SK-N-SH (cell line): ENCODE data around the gene GLOD4. TPM values are rescaled to one million over a fixed set of nuclear protein-coding genes. Genes with fewer than 3 reads are reported as not detected.

Experiments used
- CTCF ChIA-PET: fragments of 300-600, 350-600 bp; formaldehyde crosslinking; extraction: SDS; loops from one replicate; lab custom pipeline; 2021; lab: Yijun Ruan, JAX
- POLR2A ChIA-PET: fragments of 350-600 bp; sonication (Branson Sonifier 250); formaldehyde crosslinking; extraction: SDS; loops from one replicate; lab custom pipeline; 2020; ENCODE audit warnings: antibody characterized with exemption, inconsistent platforms; lab: Yijun Ruan, JAX
- DNase-seq: peaks from one replicate; pipeline ENCODE4 v3.0.0; 2012
- H2AFZ ChIP-seq: fragments of 200-600 bp; sonication (generic); 2 replicates; pipeline ENCODE4 v1.8.1; 2016; ENCODE audit warnings: antibody characterized with exemption, mild to moderate bottlenecking, low read depth
- H3F3A ChIP-seq: fragments of 200-600 bp; sonication (generic); replicated peaks from 2 replicates; pipeline ENCODE3; 2016; ENCODE audit warnings: antibody characterized with exemption, mild to moderate bottlenecking; ENCODE audit not compliant: insufficient read depth
- H3K27ac ChIP-seq, 2 experiments: fragments of 200-500 bp in 1 of 2; fragments of 200-600 bp in 1 of 2; sonication (Bioruptor generic) in 1 of 2; sonication (generic), shearing (Covaris generic) in 1 of 2; 2 replicates each; pipeline versions ENCODE4 v1.5.1 to v1.6.1; 2014 to 2016; ENCODE audit warnings: low read depth in 2 of 2, inconsistent platforms in 1 of 2, low read length in 1 of 2, mild to moderate bottlenecking in 1 of 2, mixed read lengths in 1 of 2
- H3K27me3 ChIP-seq: fragments of 200-600 bp; sonication (generic), shearing (Covaris generic); 2 replicates; pipeline ENCODE4 v1.6.1; 2016; ENCODE audit warnings: mixed run types; ENCODE audit not compliant: insufficient read depth
- H3K36me3 ChIP-seq, 2 experiments: fragments of 200-500 bp in 1 of 2; fragments of 200-600 bp in 1 of 2; sonication (Bioruptor generic) in 1 of 2; sonication (generic) in 1 of 2; replicated peaks in 1 of 2; 2 replicates each; pipeline versions ENCODE3 to v1.5.1; 2014 to 2016; ENCODE audit warnings: low read length in 1 of 2, mild to moderate bottlenecking in 1 of 2; ENCODE audit not compliant: insufficient read depth in 2 of 2, control insufficient read depth in 1 of 2
- H3K4me1 ChIP-seq, 2 experiments: fragments of 200-500 bp in 1 of 2; fragments of 200-600 bp in 1 of 2; sonication (Bioruptor generic) in 1 of 2; sonication (generic), shearing (Covaris generic) in 1 of 2; 2 replicates each; pipeline versions ENCODE4 v1.5.1 to v1.6.1; 2014 to 2016; ENCODE audit warnings: low read depth in 1 of 2, low read length in 1 of 2, mixed run types in 1 of 2; ENCODE audit not compliant: insufficient read depth in 2 of 2, control insufficient read depth in 1 of 2
- H3K4me2 ChIP-seq: fragments of 200-600 bp; sonication (generic), shearing (Covaris generic); 2 replicates; pipeline ENCODE4 v1.6.1; 2017; ENCODE audit warnings: mixed run types
- H3K4me3 ChIP-seq, 2 experiments: fragments of 200-500 bp in 1 of 2; fragments of 200-600 bp in 1 of 2; sonication (Bioruptor generic) in 1 of 2; sonication (generic), shearing (Covaris generic) in 1 of 2; 2 replicates each; pipeline versions ENCODE4 v1.5.1 to v1.8.1; 2014 to 2016; ENCODE audit warnings: low read depth in 2 of 2, inconsistent platforms in 1 of 2, low read length in 1 of 2, mild to moderate bottlenecking in 1 of 2, mixed read lengths in 1 of 2, moderate library complexity in 1 of 2
- H3K79me2 ChIP-seq: fragments of 200-600 bp; sonication (generic); 2 replicates; pipeline ENCODE4 v1.8.1; 2017; ENCODE audit warnings: mild to moderate bottlenecking; ENCODE audit not compliant: insufficient read depth
- H3K9ac ChIP-seq: fragments of 200-600 bp; sonication (generic); 2 replicates; pipeline ENCODE4 v1.6.1; 2017; ENCODE audit warnings: mixed run types
- H3K9me2 ChIP-seq: fragments of 200-600 bp; sonication (generic); 2 replicates; pipeline ENCODE4 v1.6.1; 2017; ENCODE audit warnings: mixed run types
- H3K9me3 ChIP-seq: fragments of 200-600 bp; sonication (generic); 2 replicates; pipeline ENCODE4 v1.6.1; 2017; ENCODE audit warnings: mixed run types, mild to moderate bottlenecking, moderate library complexity
- H4K20me1 ChIP-seq: fragments of 200-600 bp; sonication (generic); 2 replicates; pipeline ENCODE4 v1.6.1; 2017; ENCODE audit warnings: mild to moderate bottlenecking, mixed run types; ENCODE audit not compliant: insufficient read depth
- ELF1 ChIP-seq: IDR thresholded peaks from 2 replicates; pipeline ENCODE4 v1.4.0; 2012
- EP300 ChIP-seq, 2 experiments: IDR thresholded peaks; 2 replicates each; pipeline versions ENCODE4 v1.4.0 to v1.6.1; 2012; ENCODE audit warnings: borderline replicate concordance in 1 of 2, low read depth in 1 of 2, low read length in 1 of 2
- EZH2phosphoT487 ChIP-seq: fragments of 200-600 bp; sonication (generic); IDR thresholded peaks from 2 replicates; pipeline ENCODE4 v1.6.1; 2017; ENCODE audit warnings: low read depth, mixed run types, mild to moderate bottlenecking, antibody characterized with exemption, moderate library complexity, borderline replicate concordance
- FOXJ3 ChIP-seq: sonication (generic); formaldehyde crosslinking; IDR thresholded peaks from 2 replicates; pipeline ENCODE4 v1.5.1; 2020; ENCODE audit warnings: mild to moderate bottlenecking, missing genetic modification reagents
- FOXM1 ChIP-seq: IDR thresholded peaks from 2 replicates; pipeline ENCODE4 v1.4.0; 2012; ENCODE audit warnings: low read depth, mild to moderate bottlenecking
- GABPA ChIP-seq: IDR thresholded peaks from 2 replicates; pipeline ENCODE4 v1.4.0; 2012; ENCODE audit warnings: low read depth, mild to moderate bottlenecking
- JUND ChIP-seq: IDR thresholded peaks from 2 replicates; pipeline ENCODE4 v1.4.0; 2012
- MXI1 ChIP-seq: IDR thresholded peaks from 2 replicates; pipeline ENCODE4 v1.6.1; 2012; ENCODE audit warnings: mild to moderate bottlenecking, low read depth, low read length, improper control_type of control experiment
- NFIC ChIP-seq: IDR thresholded peaks from 2 replicates; pipeline ENCODE4 v1.4.0; 2012; ENCODE audit warnings: borderline replicate concordance
- RAD21 ChIP-seq: IDR thresholded peaks from 2 replicates; pipeline ENCODE4 v1.6.1; 2012; ENCODE audit warnings: mild to moderate bottlenecking, low read length
- SIN3A ChIP-seq: IDR thresholded peaks from 2 replicates; pipeline ENCODE4 v1.6.1; 2012; ENCODE audit warnings: low read depth, mild to moderate bottlenecking, low read length, moderate library complexity, borderline replicate concordance
- TAF1 ChIP-seq: IDR thresholded peaks from 2 replicates; pipeline ENCODE4 v1.6.1; 2012; ENCODE audit warnings: low read depth, mild to moderate bottlenecking, low read length, moderate library complexity, borderline replicate concordance
- TCF12 ChIP-seq: IDR thresholded peaks from 2 replicates; pipeline ENCODE4 v1.4.0; 2012
- USF1 ChIP-seq: IDR thresholded peaks from 2 replicates; pipeline ENCODE4 v1.4.0; 2012; ENCODE audit warnings: low read depth, borderline replicate concordance
- WGBS: methylation state at CpG from one replicate; pipeline ENCODE4 v1.1.6; 2017; ENCODE audit warnings: low lambda C conversion rate; 5-methylcytosine and 5-hydroxymethylcytosine counted together
- polyA plus RNA-seq, 3 experiments: library from polyadenylated mRNA; depleted of rRNA; stranded (reverse); fragments of >200 nt; gene quantifications; 2 replicates each; pipeline ENCODE4 v1.2.3, GENCODE V29; 2012
- TF ChIP-seq, protein P1 (sequence below): IDR thresholded peaks from 2 replicates; pipeline ENCODE4 v1.4.0; 2012; ENCODE audit warnings: low read depth, borderline replicate concordance
- TF ChIP-seq, protein P2 (sequence below): IDR thresholded peaks from 2 replicates; pipeline ENCODE4 v1.6.1; 2012; ENCODE audit warnings: mild to moderate bottlenecking, low read depth, low read length, moderate library complexity
- TF ChIP-seq, protein P3 (sequence below): fragments of 150-350 bp; IDR thresholded peaks from 2 replicates; pipeline ENCODE4 v1.6.1; 2017; ENCODE audit warnings: antibody characterized with exemption, low read length, low read depth, borderline replicate concordance
- TF ChIP-seq, protein P4 (sequence below): fragments of 150-350 bp; IDR thresholded peaks from 2 replicates; pipeline ENCODE4 v1.6.1; 2016; ENCODE audit warnings: mild to moderate bottlenecking, low read depth, low read length

Gene GLOD4
- polyA plus RNA-seq, 1 of the 3 experiments (the other 2 are of a cell fraction), result 34.3 TPM

DNA sequence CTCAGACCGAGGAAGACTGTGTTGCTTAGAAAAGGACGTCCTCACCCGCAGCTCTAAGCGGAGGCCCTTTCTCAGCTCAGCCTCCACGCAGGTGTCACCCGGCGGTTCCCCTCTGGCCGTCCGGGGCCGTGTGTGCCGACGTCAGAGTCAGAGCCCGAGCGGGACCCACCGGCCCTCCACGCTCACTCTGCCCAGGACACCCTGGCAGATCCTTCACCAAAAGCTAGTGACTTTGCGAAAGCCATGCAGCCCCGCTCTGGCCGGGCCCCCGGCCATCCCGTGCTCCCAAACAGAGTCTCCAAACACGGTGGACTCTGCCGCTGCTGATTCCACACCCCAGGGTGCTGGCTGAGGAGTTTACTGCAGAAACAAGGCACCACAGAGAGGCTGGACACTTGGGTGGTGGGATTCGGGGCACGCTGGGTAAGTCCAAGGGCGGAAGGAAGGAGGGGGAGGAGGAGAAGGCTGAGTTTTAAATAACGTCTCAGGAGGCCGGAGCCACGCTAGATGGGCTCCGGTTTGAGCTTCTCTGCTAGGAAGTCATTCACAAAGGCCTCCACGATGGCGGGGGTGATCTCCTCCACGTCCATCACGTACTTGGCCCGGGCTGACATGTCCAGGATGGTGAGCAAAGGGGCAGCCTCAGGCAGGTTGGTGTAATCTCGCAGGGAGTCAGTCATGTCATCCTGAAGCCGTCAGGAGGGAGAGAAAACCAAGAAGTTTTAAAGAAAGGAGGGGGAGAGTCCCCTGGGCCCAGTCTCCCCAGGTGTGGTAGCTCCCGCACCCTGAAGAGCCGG, 18.6 kb upstream of the GLOD4 start:
- H3K9me3 ChIP-seq, result no peaks in the 10 kb centered on the region
- H3F3A ChIP-seq, result no peaks in the 10 kb centered on the region
- no peaks in the 10 kb centered on the region for H3K9me2 ChIP-seq
- WGBS, result 74% methylated on average over 34 of the region's 39 CpGs
- no peaks in the 10 kb centered on the region for H3K79me2 ChIP-seq
- DNase-seq, result no peak
- POLR2A ChIA-PET, result no interaction called here
- H2AFZ ChIP-seq, result no peak overlapping the region
- no peak overlapping the region for H3K27ac ChIP-seq
- peaks cover 0 to 8% of the 10 kb centered on the region in 2 experiments; a peak in 1 of 4 replicates for H3K4me1 ChIP-seq
- no peak for TF ChIP-seq RAD21
- no peak for TF ChIP-seq EZH2phosphoT487
- TF ChIP-seq SIN3A, result no peak
- TF ChIP-seq EP300 (IDR thresholded peaks at IDR 0.05; ENCODE audit: borderline replicate concordance in 1 of 2, low read depth in 1 of 2, low read length in 1 of 2), result no peak
- TF ChIP-seq, protein P1, sequence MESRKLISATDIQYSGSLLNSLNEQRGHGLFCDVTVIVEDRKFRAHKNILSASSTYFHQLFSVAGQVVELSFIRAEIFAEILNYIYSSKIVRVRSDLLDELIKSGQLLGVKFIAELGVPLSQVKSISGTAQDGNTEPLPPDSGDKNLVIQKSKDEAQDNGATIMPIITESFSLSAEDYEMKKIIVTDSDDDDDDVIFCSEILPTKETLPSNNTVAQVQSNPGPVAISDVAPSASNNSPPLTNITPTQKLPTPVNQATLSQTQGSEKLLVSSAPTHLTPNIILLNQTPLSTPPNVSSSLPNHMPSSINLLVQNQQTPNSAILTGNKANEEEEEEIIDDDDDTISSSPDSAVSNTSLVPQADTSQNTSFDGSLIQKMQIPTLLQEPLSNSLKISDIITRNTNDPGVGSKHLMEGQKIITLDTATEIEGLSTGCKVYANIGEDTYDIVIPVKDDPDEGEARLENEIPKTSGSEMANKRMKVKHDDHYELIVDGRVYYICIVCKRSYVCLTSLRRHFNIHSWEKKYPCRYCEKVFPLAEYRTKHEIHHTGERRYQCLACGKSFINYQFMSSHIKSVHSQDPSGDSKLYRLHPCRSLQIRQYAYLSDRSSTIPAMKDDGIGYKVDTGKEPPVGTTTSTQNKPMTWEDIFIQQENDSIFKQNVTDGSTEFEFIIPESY, result no peak
- no peak for TF ChIP-seq ELF1
- no peak overlapping the region for H3K9ac ChIP-seq
- CTCF ChIA-PET, result interaction anchor here (0.6 to 9.2 kb wide), 3 partner anchors 169 to 197 kb away, joined by 3 to 155 read pairs (median 69); partner anchors contain the start of genes NXN and TIMM22
- no peak overlapping the region for H3K4me2 ChIP-seq
- no peak overlapping the region for H3K4me3 ChIP-seq
- peaks cover 16% of the 10 kb centered on the region; the same call in 1 of the 2 replicates for H3K27me3 ChIP-seq
- no peaks in the 10 kb centered on the region for H4K20me1 ChIP-seq
- H3K36me3 ChIP-seq, result no peaks in the 10 kb centered on the region

DNA sequence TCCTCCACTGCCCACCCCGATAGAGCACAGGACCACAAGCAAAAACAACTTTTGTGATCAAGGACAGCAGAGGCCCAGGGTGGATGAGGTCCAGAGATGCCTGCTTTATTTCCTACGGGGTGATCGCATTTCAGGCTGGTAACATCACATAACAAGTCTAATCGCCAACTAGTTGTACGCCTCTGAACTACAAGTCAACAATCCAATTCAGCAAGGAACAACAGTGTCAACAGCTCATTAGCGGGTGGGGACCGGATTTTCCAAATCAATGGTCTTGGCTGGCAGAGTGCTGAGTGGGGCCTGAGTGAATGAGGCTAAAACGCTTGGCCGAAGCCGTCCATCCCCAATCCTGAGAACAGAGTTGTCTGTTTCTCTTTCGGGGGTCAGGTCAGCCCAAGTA, 17.2 kb upstream of the GLOD4 start:
- Histone ChIP-seq H3K27me3 (peaks cover 6% of the 10 kb centered on the region; the same call in 1 of the 2 replicates), H3K36me3 (no peaks in the 10 kb centered on the region), H2AFZ (no peak overlapping the region), H3K4me3 (no peak overlapping the region), H3K79me2 (no peaks in the 10 kb centered on the region), H3K27ac (no peak overlapping the region), H3K9me3 (no peaks in the 10 kb centered on the region), H3K9me2 (no peaks in the 10 kb centered on the region), H3K9ac (no peak overlapping the region), H3K4me1 (peaks cover 0 to 13% of the 10 kb centered on the region in 2 experiments; a peak in 1 of 4 replicates), H4K20me1 (no peaks in the 10 kb centered on the region), H3F3A (no peaks in the 10 kb centered on the region), H3K4me2 (no peak overlapping the region)
- no peak for DNase-seq
- 83% methylated on average over 11 of the region's 11 CpGs for WGBS
- CTCF ChIA-PET, result interaction anchor here (0.7 to 9.2 kb wide), 6 partner anchors 31 to 387 kb away, joined by 3 to 155 read pairs (median 6); partner anchors contain the start of genes NXN and TIMM22
- POLR2A ChIA-PET, result no interaction called here
- TF ChIP-seq JUND (no peak), USF1 (no peak), TCF12 (no peak), TAF1 (no peak), SIN3A (no peak), FOXM1 (no peak), GABPA (no peak), MXI1 (no peak), FOXJ3 (CRISPR knock-in tag) (no peak), NFIC (no peak), RAD21 (no peak)
- TF ChIP-seq, protein P2, sequence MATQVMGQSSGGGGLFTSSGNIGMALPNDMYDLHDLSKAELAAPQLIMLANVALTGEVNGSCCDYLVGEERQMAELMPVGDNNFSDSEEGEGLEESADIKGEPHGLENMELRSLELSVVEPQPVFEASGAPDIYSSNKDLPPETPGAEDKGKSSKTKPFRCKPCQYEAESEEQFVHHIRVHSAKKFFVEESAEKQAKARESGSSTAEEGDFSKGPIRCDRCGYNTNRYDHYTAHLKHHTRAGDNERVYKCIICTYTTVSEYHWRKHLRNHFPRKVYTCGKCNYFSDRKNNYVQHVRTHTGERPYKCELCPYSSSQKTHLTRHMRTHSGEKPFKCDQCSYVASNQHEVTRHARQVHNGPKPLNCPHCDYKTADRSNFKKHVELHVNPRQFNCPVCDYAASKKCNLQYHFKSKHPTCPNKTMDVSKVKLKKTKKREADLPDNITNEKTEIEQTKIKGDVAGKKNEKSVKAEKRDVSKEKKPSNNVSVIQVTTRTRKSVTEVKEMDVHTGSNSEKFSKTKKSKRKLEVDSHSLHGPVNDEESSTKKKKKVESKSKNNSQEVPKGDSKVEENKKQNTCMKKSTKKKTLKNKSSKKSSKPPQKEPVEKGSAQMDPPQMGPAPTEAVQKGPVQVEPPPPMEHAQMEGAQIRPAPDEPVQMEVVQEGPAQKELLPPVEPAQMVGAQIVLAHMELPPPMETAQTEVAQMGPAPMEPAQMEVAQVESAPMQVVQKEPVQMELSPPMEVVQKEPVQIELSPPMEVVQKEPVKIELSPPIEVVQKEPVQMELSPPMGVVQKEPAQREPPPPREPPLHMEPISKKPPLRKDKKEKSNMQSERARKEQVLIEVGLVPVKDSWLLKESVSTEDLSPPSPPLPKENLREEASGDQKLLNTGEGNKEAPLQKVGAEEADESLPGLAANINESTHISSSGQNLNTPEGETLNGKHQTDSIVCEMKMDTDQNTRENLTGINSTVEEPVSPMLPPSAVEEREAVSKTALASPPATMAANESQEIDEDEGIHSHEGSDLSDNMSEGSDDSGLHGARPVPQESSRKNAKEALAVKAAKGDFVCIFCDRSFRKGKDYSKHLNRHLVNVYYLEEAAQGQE, result no peak
- TF ChIP-seq, protein P3, sequence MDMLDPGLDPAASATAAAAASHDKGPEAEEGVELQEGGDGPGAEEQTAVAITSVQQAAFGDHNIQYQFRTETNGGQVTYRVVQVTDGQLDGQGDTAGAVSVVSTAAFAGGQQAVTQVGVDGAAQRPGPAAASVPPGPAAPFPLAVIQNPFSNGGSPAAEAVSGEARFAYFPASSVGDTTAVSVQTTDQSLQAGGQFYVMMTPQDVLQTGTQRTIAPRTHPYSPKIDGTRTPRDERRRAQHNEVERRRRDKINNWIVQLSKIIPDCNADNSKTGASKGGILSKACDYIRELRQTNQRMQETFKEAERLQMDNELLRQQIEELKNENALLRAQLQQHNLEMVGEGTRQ, result no peak
- TF ChIP-seq, protein P4, sequence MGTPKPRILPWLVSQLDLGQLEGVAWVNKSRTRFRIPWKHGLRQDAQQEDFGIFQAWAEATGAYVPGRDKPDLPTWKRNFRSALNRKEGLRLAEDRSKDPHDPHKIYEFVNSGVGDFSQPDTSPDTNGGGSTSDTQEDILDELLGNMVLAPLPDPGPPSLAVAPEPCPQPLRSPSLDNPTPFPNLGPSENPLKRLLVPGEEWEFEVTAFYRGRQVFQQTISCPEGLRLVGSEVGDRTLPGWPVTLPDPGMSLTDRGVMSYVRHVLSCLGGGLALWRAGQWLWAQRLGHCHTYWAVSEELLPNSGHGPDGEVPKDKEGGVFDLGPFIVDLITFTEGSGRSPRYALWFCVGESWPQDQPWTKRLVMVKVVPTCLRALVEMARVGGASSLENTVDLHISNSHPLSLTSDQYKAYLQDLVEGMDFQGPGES, result no peak
